HG03571 (cell line): Measurements from ENCODE around the gene KLF6.
"Not testable (repeated sequence)": the region's sequence is repeated elsewhere in the genome, so short reads cannot be mapped to it uniquely, and the experiment has no call there.

Experiments used
- ATAC-seq: cut with Tn5 transposase; IDR thresholded peaks from one replicate; pipeline ENCODE4 v1.9.1; 2021; ENCODE audit not compliant: unreplicated experiment

The KLF6 gene

GRCh38 chr10:3735175-3735574 lies 49.8 kb downstream of the KLF6 start:
- no peak for ATAC-seq

GRCh38 chr10:3734111-3734510 lies 50.9 kb downstream of the KLF6 start:
- ATAC-seq: no peak

GRCh38 chr10:3732183-3732582 lies 52.8 kb downstream of the KLF6 start:
- ATAC-seq: not testable (repeated sequence)

- ATAC-seq: no peak
These were observed 55.5 kb downstream of the KLF6 start for GRCh38 chr10:3729397-3729976.

GRCh38 chr10:3728563-3728962 lies 56.4 kb downstream of the KLF6 start:
- no peak for ATAC-seq

- ATAC-seq: no peak
These were observed 57.7 kb downstream of the KLF6 start for GRCh38 chr10:3727268-3727667.
